ENCODE measurements around the gene SOBP. TPM values are rescaled to one million over a fixed set of nuclear protein-coding genes. Genes with fewer than 3 reads are reported as not detected.

Gene SOBP
- total RNA-seq, 1 experiment from 2014 or later: 0.51 TPM

DNA sequence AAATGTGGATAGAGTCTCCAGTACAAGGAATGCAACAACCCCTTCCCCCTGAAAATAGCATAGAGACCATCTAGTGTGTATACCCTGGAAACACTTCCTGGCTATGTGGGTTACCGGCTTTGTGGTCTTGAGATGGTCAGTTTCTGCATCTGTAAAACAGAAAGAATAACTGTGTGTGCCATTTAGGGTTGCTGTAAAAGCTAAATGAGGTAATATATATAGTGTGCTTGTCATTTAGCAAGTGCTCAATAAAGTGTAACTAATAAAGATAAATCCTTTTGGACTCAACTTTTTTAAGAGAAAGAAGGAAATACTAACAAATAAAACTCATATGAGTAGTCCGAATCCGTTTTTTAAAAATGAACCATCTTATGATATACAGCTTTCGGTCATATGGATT is 109.1 kb downstream of the SOBP start:
- in situ Hi-C loops (cut with HindIII; ENCODE audit: low pct_unique_long_range_greater_than_20kb, low sequenced_read_pairs): no loop called here

DNA sequence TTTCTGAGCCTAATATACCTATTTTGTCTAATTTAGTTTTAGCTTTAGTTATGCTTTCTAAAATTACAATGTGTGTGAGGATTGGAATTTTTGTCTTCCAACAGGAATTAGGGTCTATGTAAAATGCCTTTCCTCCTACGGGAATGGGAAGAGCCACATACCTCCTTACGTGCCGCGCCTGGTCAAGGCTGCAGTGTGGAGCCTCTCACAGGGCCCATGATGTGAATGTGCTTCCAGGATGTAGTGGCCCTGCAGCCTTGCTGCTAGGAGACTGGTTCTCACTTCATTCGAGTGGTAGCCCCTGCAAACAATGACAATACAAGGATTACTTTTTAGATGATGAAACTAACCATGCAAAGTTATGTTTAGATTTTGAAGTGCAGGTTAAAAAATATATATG is 110.2 kb downstream of the SOBP start:
- in situ Hi-C loops (cut with HindIII; ENCODE audit: low pct_unique_long_range_greater_than_20kb, low sequenced_read_pairs): no loop called here
- DNase-seq (ENCODE audit: low read depth): no peak

More for the DNA sequence above, 109.1 kb downstream of the SOBP start:
- DNase-seq (ENCODE audit: low read depth): no peak

DNA sequence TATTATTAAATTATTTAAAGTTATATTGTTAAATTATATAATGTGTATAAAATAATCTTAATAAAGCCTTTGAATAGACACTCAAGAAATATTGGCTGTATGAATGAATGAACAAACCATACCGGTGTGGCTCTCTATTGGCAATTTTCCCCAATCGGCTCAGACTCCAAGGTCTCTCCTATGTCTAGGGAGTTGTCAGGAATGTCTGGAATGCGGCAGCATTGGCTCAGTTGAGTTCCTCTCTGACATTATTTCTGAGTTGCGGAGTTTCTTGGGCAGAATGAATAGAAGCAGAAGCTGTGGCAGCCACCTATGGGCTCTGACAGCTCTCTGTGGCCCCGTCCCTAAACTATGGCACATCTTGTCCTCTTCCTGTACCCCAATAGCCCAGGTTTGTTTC is 111.0 kb downstream of the SOBP start:
- in situ Hi-C loops (cut with HindIII; ENCODE audit: low pct_unique_long_range_greater_than_20kb, low sequenced_read_pairs): no loop called here
- peak; percentile 13 for DNase-seq (ENCODE audit: low read depth)

DNA sequence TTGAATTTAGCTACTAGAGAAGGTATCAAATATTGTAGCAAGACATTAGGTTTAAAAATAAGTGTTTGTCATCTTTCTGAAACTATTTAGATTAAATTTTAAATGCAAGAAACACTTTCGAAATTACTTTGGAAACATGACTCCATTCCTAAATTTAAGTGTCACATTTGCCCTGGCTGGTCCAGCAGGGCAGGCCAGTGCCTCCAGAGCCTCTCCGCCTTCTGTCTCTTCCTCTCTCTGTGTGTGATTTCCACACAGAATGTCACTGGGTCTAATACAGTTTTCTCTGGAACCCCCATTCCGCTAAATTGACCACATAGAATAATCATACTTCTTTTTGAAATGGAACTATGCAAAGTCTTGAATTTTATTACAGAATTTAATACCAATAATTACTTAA is 111.5 kb downstream of the SOBP start:
- DNase-seq (ENCODE audit: low read depth): no peak
- in situ Hi-C loops (cut with HindIII; ENCODE audit: low pct_unique_long_range_greater_than_20kb, low sequenced_read_pairs): no loop called here

DNA sequence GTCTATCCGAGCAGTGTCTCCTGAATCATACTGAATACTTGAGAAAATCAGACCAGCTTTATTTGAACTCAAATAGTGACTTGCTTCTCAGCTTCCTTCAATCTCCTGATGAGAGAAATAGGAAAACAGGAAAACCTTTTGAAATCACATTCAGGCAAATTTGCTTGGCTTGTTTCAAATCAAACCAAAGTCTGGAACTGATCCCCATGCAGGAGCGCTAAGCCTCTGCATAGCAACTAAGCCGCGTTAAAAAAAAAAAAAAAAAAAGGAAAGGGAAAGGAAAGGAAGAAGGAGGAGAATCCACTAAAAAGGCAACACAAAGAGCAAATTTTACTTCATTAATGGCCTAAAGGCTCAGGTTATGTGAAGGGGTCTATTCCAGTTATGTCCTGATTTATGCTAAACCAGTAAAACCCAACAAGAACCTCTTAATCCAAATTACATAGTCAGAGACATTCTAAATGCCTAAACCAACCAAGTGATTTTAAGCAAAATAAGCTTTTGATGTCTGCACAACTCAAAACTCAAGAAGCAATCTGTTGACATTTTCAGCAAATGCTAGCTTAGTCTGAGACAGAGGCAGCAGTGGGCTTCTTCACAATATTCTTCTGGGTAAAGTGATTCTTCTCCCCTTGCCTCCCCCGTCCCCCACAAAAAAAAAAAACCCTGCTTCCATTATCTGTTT is 112.5 kb downstream of the SOBP start:
- in situ Hi-C loops (cut with HindIII; ENCODE audit: low pct_unique_long_range_greater_than_20kb, low sequenced_read_pairs): no loop called here
- no peak for DNase-seq (ENCODE audit: low read depth)

DNA sequence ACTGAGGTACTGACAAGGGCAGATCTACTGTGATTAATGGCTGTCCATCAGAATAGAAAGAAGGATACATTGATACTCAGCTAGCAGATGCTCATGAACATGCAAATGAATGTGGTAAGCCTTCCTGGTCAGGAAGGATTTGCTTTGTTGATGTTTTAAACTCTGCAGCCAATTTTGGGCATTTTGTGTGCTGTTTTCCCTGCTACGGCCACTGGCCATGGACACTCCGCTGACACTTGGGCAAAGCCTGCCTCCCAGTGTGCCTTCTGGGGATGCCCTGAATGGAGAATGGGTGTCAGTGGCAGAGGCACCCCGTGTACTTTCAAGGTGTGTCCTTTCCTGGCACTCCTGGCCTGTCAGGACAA is 113.1 kb downstream of the SOBP start:
- no peak for DNase-seq (ENCODE audit: low read depth)
- in situ Hi-C loops (cut with HindIII; ENCODE audit: low pct_unique_long_range_greater_than_20kb, low sequenced_read_pairs): no loop called here

DNA sequence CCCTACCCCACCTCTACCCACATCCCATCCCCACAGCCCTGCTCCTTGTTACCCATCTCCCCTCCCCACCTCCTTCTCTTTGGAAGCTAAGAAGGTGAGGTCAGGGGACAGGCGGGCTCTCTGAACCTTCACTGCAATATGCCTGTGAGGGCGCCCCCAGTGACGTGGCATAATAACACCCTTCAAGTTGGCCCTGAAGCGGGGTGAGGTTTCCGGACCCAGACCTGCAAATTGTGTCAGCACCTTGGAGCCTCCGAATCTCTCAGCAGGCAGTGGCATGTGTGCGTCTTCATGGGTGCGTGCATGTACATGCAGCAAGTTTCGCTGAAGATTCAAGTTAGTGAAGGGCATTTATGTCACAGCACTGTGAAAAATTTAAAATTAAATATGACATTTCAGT is 114.6 kb downstream of the SOBP start:
- in situ Hi-C loops (cut with HindIII; ENCODE audit: low pct_unique_long_range_greater_than_20kb, low sequenced_read_pairs): no loop called here
- DNase-seq (ENCODE audit: low read depth): no peak

DNA sequence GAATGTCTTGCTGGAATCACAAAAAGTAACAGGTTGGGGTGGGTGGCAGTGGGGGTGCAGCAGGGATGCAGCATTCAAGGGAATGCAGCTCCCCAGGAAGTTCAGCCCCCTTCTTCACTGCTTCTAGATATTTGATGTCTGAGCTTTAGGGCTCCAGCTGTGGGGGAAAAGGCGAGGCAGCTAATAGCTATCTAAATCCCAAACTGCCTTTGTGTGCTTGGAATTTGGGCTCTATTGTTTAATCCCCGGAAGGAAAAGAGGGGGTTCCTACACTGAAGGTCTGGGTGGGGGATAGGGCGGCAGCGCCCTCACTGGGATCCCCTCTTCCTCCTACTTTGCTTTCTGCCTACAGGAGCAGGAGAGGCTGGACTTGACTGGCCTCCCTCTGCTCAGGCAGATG is 116.5 kb downstream of the SOBP start:
- in situ Hi-C loops (cut with HindIII; ENCODE audit: low pct_unique_long_range_greater_than_20kb, low sequenced_read_pairs): no loop called here
- no peak for DNase-seq (ENCODE audit: low read depth)

DNA sequence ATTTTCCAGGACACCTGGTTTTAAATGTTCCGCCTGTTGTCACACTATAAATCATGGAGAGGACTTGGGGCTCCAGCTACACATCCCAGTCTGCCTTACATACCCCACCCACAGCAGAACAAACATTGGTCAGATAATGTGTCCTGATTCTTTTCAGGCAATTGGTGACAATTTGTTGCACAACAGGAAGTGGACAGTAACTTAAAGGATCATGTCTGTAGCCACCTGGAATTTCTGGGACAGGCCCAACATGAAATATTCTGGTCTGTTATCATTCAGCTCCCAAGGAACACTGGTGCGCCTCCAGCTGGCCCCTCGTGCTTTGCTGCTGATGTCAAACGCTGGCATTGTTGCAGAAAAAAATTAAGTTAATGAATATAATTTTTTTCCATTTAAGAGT is 117.2 kb downstream of the SOBP start:
- DNase-seq (ENCODE audit: low read depth): no peak
- in situ Hi-C loops (cut with HindIII; ENCODE audit: low pct_unique_long_range_greater_than_20kb, low sequenced_read_pairs): no loop called here

DNA sequence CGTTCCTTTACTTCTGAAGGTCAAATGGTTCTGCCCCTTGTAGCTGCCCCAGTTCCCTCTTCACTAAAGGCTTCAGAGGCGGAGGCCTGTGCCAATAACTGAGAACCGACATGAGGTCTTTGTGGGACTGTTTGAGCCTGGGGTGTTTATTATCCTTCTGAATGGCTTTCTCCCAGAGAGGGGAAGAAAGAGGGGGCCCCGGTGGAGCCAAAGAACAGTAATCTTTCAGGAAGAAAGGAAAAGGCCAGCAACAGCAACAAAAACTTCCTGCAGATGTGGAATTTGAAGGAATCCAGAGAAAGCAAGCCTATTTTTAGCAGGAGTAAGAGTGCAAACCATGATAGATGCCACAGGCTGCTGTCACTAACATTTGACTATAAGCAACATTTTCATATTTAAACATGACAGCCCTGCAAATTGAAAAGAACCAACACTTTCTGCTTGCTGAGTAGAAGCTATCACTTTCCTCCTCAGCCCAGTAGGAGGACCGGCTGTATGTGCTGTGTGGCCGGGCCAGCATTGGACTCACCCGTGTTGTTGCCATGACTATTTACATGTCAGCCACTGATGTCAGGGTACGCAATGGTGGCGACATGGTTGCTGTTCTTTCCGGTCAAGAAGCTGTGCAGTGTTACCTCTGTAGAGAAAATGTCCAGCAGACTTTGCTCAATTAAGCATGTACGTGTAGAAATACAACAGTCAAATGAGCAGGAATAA is 121.3 kb downstream of the SOBP start:
- no peak for DNase-seq (ENCODE audit: low read depth)
- in situ Hi-C loops (cut with HindIII; ENCODE audit: low pct_unique_long_range_greater_than_20kb, low sequenced_read_pairs): no loop called here

DNA sequence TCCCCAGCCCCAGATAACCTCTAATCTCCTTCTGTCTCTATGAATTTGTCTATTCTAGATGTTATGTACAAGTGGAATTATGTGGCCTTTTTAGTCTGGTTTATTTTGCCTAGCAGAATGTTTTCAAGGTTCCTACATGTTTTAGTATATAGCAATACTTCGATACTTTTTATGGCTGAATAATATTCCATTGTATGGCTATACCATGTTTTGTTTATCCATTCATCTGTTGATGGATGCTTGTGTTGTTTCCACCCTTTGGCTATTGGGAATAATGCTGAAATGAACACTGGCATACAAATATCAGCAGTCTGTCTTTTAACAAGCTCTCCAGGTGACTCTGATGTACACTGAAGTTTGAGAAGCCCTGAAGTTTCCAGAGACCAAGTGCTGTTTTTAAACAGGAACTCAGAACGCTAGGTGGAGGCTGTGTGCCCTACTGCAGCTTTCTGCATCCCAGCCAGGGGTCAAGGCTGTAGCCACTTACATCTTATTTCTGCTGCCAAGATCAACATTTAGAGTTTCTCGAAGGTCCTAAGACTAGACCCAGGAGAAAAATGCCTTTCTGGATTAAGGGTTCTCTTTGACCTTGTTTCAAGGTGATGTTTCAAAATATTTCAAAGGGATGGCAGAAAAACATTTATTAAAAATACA is 123.0 kb downstream of the SOBP start:
- in situ Hi-C loops (cut with HindIII; ENCODE audit: low pct_unique_long_range_greater_than_20kb, low sequenced_read_pairs): no loop called here
- no peak for DNase-seq (ENCODE audit: low read depth)

DNA sequence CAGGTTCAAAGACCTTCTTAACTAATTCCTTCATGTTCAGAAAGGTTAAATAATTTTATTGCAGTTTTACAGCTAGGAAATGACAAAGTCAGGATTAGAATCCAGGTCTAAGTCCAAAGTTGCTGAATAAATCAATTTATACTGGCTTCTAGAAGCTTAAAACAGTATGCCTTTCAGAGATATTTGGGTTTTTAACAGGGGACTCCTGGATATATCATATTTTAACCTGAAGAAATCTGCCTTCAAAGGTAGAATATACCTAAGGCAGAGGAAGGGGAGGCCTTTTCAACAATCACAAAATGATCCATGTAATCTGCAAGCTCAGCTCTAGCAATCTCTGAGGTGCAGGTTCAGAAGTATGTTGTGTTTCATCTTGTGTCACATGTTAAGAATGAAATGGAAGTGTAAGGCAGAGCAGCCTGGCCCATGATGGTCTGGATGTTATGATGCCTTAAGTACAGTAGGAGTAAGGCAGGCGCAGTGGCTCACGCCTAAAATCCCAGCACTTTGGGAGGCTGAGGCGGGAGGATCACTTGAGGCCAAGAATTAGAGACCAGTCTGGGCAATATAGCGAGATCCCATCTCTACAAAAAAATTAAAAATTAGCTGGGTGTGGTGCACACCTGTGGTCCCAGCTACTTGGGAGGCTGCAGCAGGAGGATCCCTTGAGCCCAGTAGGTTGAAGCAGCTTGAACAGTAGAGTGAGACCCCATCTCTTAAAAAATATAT is 123.9 kb downstream of the SOBP start:
- in situ Hi-C loops (cut with HindIII; ENCODE audit: low pct_unique_long_range_greater_than_20kb, low sequenced_read_pairs): no loop called here
- no peak for DNase-seq (ENCODE audit: low read depth)

DNA sequence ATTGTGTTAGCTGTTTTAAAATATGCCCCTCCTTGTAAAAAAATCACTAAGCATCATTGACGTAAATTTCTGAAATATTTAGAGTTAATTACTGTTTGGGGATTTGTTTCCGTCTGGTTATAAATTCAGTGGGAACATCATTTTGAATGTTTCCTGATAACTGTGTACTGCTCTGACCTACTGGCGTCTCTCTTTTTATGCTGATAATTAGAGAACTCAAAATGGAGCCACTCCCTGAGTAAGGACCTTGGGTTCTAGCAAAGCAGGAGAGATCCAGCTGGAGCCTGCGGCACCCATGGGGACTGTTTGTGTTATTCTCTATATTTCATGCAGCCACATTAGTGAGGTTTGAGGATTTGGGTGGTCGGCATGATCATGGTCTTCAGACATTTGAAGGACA is 124.9 kb downstream of the SOBP start:
- in situ Hi-C loops (cut with HindIII; ENCODE audit: low pct_unique_long_range_greater_than_20kb, low sequenced_read_pairs): no loop called here
- no peak for DNase-seq (ENCODE audit: low read depth)

DNA sequence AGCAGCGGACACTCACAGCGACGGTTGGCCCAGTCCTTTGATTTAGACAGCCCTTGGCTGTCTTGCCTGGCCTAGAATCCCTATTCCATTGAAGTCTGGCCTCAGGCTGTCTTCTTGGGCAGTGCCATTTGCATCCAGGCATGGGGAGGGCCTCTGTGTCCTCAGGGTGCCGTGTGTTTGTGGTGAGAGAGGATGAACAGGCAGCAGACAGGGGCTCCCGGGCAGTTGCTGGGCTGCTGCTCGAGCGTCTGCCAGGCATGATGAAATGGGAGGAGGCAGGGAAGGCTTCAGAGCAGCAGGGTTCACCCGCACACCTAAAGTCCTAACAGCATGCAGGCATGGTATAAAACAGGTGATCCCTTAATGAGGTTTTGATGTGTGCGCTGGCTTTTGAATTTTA is 126.9 kb downstream of the SOBP start:
- in situ Hi-C loops (cut with HindIII; ENCODE audit: low pct_unique_long_range_greater_than_20kb, low sequenced_read_pairs): no loop called here
- no peak for DNase-seq (ENCODE audit: low read depth)

DNA sequence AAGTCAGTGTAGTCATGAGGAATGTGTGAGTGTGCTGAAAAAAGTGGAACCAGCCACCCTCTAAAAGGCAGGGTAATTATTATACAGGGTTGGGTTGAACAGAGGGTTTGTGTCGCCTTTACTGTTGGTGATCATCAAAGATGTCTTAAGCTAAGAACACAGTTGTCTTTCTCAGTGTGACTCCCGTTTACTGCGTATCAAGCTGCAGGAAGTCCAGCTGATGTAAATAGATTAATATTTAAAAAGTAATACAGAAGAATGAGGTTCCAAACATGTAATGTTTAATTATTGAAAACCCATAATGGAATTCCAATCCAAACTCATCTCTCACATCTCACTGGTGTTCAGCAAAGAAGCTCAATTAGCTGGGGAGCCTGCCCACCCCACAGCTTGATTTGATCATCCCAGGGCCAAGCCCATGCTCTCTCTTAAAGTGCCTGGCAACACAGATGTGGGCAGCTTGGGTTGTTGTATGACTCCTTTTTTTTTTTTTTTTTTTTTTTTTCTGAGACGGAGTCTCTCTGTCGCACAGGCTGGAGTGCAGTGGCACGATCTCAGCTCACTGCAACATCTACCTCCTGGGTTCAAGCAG is 127.5 kb downstream of the SOBP start:
- in situ Hi-C loops (cut with HindIII; ENCODE audit: low pct_unique_long_range_greater_than_20kb, low sequenced_read_pairs): no loop called here
- no peak for DNase-seq (ENCODE audit: low read depth)

DNA sequence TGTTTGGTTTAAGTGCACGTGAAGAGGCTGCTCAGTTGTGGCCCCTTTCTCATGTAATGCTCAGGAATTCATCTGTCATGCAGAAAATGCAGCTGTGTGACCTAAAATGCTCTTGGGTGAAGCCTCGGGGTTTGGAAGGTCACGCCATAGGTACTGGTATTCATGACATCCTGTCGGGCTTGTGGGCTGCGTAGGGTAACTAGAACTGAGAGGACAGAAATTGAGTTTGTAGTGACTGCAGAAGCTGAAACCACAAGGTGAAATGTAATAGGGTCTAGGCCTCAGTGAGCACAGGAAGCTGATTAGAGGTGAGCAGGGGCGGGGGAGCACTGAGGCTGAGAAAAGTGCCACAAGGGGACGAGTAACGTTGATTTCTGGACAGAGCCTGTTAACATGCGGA is 128.8 kb downstream of the SOBP start:
- in situ Hi-C loops (cut with HindIII; ENCODE audit: low pct_unique_long_range_greater_than_20kb, low sequenced_read_pairs): no loop called here
- no peak for DNase-seq (ENCODE audit: low read depth)

DNA sequence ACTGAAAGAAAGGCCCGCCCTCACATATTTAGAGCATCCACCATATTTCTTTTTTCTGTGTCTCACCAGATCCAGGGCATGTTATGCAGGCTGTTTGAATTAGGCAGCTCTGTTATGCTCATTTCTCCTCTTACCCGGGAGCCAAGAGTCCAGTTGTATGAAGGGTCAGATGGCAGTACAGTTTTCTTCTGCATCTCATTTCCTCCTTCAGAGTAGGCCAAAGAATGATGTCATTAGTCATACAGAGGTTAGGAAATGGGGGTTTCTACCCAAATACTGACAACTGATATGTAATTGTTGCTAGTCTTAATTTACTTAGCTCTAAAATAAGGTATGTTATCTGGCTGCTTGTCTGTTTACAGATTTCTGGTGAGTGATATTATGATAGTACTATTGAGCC is 130.8 kb downstream of the SOBP start:
- in situ Hi-C loops (cut with HindIII; ENCODE audit: low pct_unique_long_range_greater_than_20kb, low sequenced_read_pairs): no loop called here
- no peak for DNase-seq (ENCODE audit: low read depth)

DNA sequence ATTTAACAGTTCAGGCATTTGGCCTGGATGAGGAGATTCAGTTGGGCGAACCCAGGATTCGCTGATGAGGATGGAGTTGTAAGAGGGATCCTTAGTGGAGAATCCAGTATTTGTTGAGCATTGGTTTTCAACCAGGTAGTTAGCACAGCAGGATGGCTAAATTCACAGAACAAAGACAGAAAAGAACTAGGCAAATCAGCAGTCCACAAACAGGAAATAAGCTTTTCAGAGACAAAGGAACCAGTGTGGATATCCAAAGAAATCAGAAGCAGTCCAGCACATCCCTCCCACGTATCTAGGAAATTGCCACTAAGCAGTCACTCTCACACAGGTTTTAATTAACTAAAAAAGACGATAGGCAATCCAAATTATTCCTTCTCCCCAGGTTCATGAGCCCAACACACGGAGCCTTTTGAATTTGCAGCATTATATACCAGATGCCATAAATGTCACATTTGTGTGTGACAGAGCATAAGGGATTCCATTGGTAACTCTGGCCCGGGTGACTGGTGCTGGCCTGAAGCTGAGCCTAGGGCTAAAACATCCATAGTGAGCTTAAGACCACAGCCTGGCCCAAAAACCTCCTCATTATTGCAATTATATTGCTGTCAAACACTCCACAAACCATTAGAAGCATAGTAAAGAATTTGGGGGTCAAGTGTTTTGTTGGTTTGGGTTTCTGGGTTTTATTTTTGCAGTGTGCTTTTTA is 131.5 kb downstream of the SOBP start:
- no peak for DNase-seq (ENCODE audit: low read depth)
- in situ Hi-C loops (cut with HindIII; ENCODE audit: low pct_unique_long_range_greater_than_20kb, low sequenced_read_pairs): no loop called here
